NB4 (cell line): ENCODE results near the gene FUT4.

Experiments used
- POLR2A ChIP-seq: IDR thresholded peaks from 2 replicates; pipeline ENCODE4 v1.6.1; 2011; ENCODE audit warnings: mild to moderate bottlenecking; ENCODE audit not compliant: insufficient read length; ENCODE audit errors: extremely low read depth
- TF ChIP-seq, protein P1 (sequence below): IDR thresholded peaks from one replicate; pipeline ENCODE4 v1.5.1; 2012; ENCODE audit warnings: low read depth, low read length

DNA sequence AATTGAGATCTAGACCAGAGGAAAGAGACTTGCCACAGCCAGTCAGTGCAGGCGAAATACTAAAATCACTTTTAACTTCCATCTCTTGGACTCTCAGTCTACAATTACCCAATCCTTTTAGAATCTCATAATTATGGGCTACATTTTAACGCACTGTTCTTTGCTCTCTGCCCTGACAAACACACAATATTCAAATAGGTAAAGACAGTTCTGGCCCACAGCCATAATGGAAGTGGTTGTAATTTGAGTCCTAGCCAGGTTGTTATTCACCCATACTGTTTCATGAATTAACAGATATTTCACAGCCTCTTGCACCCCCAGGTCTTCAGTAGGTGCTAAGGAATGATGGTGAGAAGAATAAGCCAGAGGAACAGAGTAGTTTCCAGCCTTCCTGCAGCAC, 30.6 kb upstream of the FUT4 start:
- TF ChIP-seq POLR2A = no peak
- TF ChIP-seq, protein P1, sequence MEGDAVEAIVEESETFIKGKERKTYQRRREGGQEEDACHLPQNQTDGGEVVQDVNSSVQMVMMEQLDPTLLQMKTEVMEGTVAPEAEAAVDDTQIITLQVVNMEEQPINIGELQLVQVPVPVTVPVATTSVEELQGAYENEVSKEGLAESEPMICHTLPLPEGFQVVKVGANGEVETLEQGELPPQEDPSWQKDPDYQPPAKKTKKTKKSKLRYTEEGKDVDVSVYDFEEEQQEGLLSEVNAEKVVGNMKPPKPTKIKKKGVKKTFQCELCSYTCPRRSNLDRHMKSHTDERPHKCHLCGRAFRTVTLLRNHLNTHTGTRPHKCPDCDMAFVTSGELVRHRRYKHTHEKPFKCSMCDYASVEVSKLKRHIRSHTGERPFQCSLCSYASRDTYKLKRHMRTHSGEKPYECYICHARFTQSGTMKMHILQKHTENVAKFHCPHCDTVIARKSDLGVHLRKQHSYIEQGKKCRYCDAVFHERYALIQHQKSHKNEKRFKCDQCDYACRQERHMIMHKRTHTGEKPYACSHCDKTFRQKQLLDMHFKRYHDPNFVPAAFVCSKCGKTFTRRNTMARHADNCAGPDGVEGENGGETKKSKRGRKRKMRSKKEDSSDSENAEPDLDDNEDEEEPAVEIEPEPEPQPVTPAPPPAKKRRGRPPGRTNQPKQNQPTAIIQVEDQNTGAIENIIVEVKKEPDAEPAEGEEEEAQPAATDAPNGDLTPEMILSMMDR = no peak
